ENCODE data around the gene ATP7A.
"Not testable (repeated sequence)": the region's sequence is repeated elsewhere in the genome, so short reads cannot be mapped to it uniquely, and the experiment has no call there.

The ATP7A gene

GRCh38 chrX:77938083-77938680, 27.7 kb downstream of the ATP7A start:
- no peak for TF ChIP-seq CTCF (conservative IDR thresholded peaks at IDR 0.05; ENCODE audit: control insufficient read depth, insufficient read depth, low read depth, low read length)
- no peak overlapping the region for H3K4me3 ChIP-seq (ENCODE audit: control insufficient read depth, low read depth, low read length)
- no peak for DNase-seq (ENCODE audit: low read depth)

GRCh38 chrX:77945031-77945430, 34.5 kb downstream of the ATP7A start:
- not testable (repeated sequence) for H3K4me3 ChIP-seq (ENCODE audit: control insufficient read depth, low read depth, low read length); DNase-seq (ENCODE audit: low read depth)

- TF ChIP-seq CTCF (conservative IDR thresholded peaks at IDR 0.05; ENCODE audit: control insufficient read depth, insufficient read depth, low read depth, low read length), result no peak
- DNase-seq (ENCODE audit: low read depth), result no peak
Observed at GRCh38 chrX:77945910-77946545, 35.5 kb downstream of the ATP7A start.

GRCh38 chrX:77946571-77946970, 36.1 kb downstream of the ATP7A start:
- H3K4me3 ChIP-seq (ENCODE audit: control insufficient read depth, low read depth, low read length), result no peak overlapping the region
- TF ChIP-seq CTCF (conservative IDR thresholded peaks at IDR 0.05; ENCODE audit: control insufficient read depth, insufficient read depth, low read depth, low read length), result no peak
- no peak for DNase-seq (ENCODE audit: low read depth)

More at GRCh38 chrX:77945910-77946545, 35.5 kb downstream of the ATP7A start:
- H3K4me3 ChIP-seq (ENCODE audit: control insufficient read depth, low read depth, low read length), result no peak overlapping the region

GRCh38 chrX:77949840-77950239, 39.3 kb downstream of the ATP7A start:
- no peak for TF ChIP-seq CTCF (conservative IDR thresholded peaks at IDR 0.05; ENCODE audit: control insufficient read depth, insufficient read depth, low read depth, low read length)
- H3K4me3 ChIP-seq (ENCODE audit: control insufficient read depth, low read depth, low read length), result no peak overlapping the region
- DNase-seq (ENCODE audit: low read depth), result peak; percentile 25

- no peak for TF ChIP-seq CTCF (conservative IDR thresholded peaks at IDR 0.05; ENCODE audit: control insufficient read depth, insufficient read depth, low read depth, low read length)
- no peak overlapping the region for H3K4me3 ChIP-seq (ENCODE audit: control insufficient read depth, low read depth, low read length)
- no peak for DNase-seq (ENCODE audit: low read depth)
Observed at GRCh38 chrX:77952173-77952572, 41.7 kb downstream of the ATP7A start.

- no peak for DNase-seq (ENCODE audit: low read depth)
- H3K4me3 ChIP-seq (ENCODE audit: control insufficient read depth, low read depth, low read length), result no peak overlapping the region
- TF ChIP-seq CTCF (conservative IDR thresholded peaks at IDR 0.05; ENCODE audit: control insufficient read depth, insufficient read depth, low read depth, low read length), result no peak
Observed at GRCh38 chrX:77953302-77953701, 42.8 kb downstream of the ATP7A start.

All from fibroblast of mammary gland (primary cell).